Fibroblast of upper back skin (primary cell): ENCODE data around the gene SEPTIN7.

Experiments
- DNase-seq: peaks from one replicate; pipeline ENCODE4 v3.0.0-alpha.2; 2013

Gene SEPTIN7

DNA sequence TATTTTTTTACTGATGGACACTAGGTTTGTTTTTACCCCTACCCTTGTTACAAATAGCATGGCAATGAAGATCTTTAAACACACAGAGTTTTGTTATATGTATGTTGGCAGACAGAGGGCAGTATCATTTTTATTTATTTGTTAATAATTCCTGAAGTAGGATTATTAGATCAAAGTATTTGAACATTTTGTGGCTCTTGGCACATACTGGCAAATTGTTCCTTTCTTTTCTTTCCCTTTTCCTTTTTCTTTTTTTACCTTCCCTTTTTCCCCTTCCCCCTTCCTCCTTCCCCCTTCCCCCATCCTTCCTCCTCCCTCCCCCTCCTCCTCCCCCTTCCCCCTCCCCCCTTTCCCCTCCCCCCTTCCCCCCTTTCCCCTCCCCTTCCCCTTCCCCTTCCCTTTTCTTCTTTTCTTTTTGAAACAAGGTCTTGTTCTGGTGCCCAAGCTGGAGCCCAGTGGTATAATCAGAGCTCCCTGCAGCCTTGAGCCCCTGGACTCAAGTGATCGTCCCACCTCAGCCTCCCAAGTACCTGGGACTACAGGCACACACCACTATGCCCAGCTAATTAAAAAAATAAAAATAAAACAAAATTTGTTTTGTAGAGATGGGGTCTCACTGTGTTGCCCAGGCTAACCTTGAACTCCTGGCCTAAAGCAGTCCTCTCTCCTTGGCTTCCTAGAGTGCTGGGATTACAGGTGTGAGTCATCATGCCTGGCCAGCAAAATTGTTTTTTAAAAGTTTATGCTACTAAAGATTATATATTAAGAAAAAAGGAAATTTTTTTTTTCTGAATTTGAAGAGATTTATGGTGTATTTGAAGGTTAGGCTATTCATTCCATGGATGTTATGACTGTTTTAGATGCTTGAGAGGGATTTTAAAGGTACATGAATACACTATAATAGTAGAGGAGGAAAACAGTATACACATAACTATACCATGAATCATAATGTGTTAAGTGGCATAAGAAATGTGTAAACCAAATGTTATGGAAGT, 39.3 kb downstream of the SEPTIN7 start:
- DNase-seq: peak; percentile 85

DNA sequence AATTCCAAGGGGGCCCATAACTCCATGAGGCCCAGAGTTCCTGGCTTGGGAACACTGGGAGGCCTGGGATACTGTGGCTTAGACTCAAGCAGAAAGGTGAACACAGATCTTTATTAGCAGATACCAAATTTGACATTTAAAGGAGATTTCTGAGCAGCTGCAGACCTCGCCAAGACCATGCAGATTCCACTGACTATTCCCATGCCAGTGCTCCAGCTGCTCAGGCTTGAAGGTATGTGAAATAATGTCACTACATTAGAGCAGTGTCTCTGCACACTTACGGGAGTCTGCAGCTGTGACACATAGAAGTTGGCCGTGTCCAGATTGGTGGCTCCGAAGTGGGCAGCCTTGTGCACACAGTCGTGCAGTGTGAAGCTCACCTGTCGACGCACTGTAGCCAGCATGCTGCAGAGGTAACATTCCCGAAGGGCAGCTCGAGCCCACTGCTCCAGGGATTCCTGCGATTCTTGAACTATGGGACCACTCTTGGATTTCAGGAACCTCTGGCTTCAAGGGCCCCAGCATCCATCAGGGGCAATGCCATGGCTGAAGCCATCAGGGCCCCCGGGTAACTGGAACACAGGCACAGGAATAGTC, 46.1 kb downstream of the SEPTIN7 start:
- no peak for DNase-seq

DNA sequence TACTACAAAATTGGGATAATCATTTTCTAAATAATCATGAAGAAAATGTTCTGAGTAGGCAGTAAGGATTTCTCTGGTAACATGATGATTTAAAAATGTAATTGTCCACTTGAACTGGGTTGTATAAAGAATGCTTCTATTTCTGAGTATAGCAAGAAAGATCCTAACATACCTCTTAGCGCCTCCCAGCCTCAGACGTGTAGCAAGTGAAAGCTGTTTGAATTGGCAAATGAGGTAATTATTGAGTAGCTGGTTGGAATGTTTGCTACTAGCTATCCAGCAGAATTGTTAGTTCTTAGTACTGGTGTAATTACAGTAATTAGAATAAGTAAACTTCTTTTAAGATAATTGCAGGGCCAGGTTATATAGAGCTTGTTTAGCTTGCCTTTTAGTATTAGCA, 47.9 kb downstream of the SEPTIN7 start:
- DNase-seq: peak; percentile 21

DNA sequence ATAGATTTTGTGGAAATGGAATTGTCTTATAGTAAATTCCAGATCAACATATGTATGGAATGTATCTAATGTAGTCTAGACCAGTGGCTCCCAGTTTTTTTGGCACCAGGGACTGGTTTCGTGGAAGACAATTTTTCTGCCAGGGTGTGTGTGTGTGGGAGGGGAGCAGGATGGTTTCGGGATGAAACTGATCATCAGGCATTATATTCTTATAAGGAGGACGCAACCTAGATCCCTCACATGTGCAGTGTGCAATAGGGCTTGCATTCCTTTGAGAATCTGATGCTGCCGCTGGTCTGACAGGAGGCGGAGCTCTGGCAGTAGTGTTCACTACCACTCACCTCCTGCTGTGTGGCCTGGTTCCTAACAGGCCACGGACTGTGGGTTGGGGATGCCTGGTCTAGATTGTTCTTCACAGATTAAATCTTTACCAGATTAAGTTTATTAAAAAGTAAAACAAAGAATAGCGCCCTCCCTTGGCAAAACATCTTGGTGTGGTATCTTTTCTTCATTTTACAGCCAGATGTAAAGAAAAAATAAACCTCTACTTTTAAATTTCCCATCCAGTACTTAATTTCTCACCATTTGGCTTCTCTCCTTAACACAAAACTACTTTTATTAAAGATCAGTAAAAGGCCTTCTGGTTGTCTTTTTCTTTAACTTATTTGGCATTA, 48.4 kb downstream of the SEPTIN7 start:
- peak; percentile 68 for DNase-seq

GRCh38 chr7:35849954-35850353, 49.1 kb downstream of the SEPTIN7 start:
- DNase-seq: no peak
